SK-N-SH (cell line): ENCODE results near the gene KCNIP4. TPM values are rescaled to one million over a fixed set of nuclear protein-coding genes. Genes with fewer than 3 reads are reported as not detected.

Source experiments
- CTCF ChIA-PET: fragments of 300-600, 350-600 bp; formaldehyde crosslinking; extraction: SDS; loops from one replicate; lab custom pipeline; 2021; lab: Yijun Ruan, JAX
- POLR2A ChIA-PET: fragments of 350-600 bp; sonication (Branson Sonifier 250); formaldehyde crosslinking; extraction: SDS; loops from one replicate; lab custom pipeline; 2020; ENCODE audit warnings: antibody characterized with exemption, inconsistent platforms; lab: Yijun Ruan, JAX
- DNase-seq: peaks from one replicate; pipeline ENCODE4 v3.0.0; 2012
- H2AFZ ChIP-seq: fragments of 200-600 bp; sonication (generic); 2 replicates; pipeline ENCODE4 v1.8.1; 2016; ENCODE audit warnings: antibody characterized with exemption, mild to moderate bottlenecking, low read depth
- H3F3A ChIP-seq: fragments of 200-600 bp; sonication (generic); replicated peaks from 2 replicates; pipeline ENCODE3; 2016; ENCODE audit warnings: antibody characterized with exemption, mild to moderate bottlenecking; ENCODE audit not compliant: insufficient read depth
- H3K27ac ChIP-seq, 2 experiments: fragments of 200-500 bp in 1 of 2; fragments of 200-600 bp in 1 of 2; sonication (Bioruptor generic) in 1 of 2; sonication (generic), shearing (Covaris generic) in 1 of 2; 2 replicates each; pipeline versions ENCODE4 v1.5.1 to v1.6.1; 2014 to 2016; ENCODE audit warnings: low read depth in 2 of 2, inconsistent platforms in 1 of 2, low read length in 1 of 2, mild to moderate bottlenecking in 1 of 2, mixed read lengths in 1 of 2
- H3K27me3 ChIP-seq: fragments of 200-600 bp; sonication (generic), shearing (Covaris generic); 2 replicates; pipeline ENCODE4 v1.6.1; 2016; ENCODE audit warnings: mixed run types; ENCODE audit not compliant: insufficient read depth
- H3K36me3 ChIP-seq, 2 experiments: fragments of 200-500 bp in 1 of 2; fragments of 200-600 bp in 1 of 2; sonication (Bioruptor generic) in 1 of 2; sonication (generic) in 1 of 2; replicated peaks in 1 of 2; 2 replicates each; pipeline versions ENCODE3 to v1.5.1; 2014 to 2016; ENCODE audit warnings: low read length in 1 of 2, mild to moderate bottlenecking in 1 of 2; ENCODE audit not compliant: insufficient read depth in 2 of 2, control insufficient read depth in 1 of 2
- H3K4me1 ChIP-seq, 2 experiments: fragments of 200-500 bp in 1 of 2; fragments of 200-600 bp in 1 of 2; sonication (Bioruptor generic) in 1 of 2; sonication (generic), shearing (Covaris generic) in 1 of 2; 2 replicates each; pipeline versions ENCODE4 v1.5.1 to v1.6.1; 2014 to 2016; ENCODE audit warnings: low read depth in 1 of 2, low read length in 1 of 2, mixed run types in 1 of 2; ENCODE audit not compliant: insufficient read depth in 2 of 2, control insufficient read depth in 1 of 2
- H3K4me2 ChIP-seq: fragments of 200-600 bp; sonication (generic), shearing (Covaris generic); 2 replicates; pipeline ENCODE4 v1.6.1; 2017; ENCODE audit warnings: mixed run types
- H3K4me3 ChIP-seq, 2 experiments: fragments of 200-500 bp in 1 of 2; fragments of 200-600 bp in 1 of 2; sonication (Bioruptor generic) in 1 of 2; sonication (generic), shearing (Covaris generic) in 1 of 2; 2 replicates each; pipeline versions ENCODE4 v1.5.1 to v1.8.1; 2014 to 2016; ENCODE audit warnings: low read depth in 2 of 2, inconsistent platforms in 1 of 2, low read length in 1 of 2, mild to moderate bottlenecking in 1 of 2, mixed read lengths in 1 of 2, moderate library complexity in 1 of 2
- H3K79me2 ChIP-seq: fragments of 200-600 bp; sonication (generic); 2 replicates; pipeline ENCODE4 v1.8.1; 2017; ENCODE audit warnings: mild to moderate bottlenecking; ENCODE audit not compliant: insufficient read depth
- H3K9ac ChIP-seq: fragments of 200-600 bp; sonication (generic); 2 replicates; pipeline ENCODE4 v1.6.1; 2017; ENCODE audit warnings: mixed run types
- H3K9me2 ChIP-seq: fragments of 200-600 bp; sonication (generic); 2 replicates; pipeline ENCODE4 v1.6.1; 2017; ENCODE audit warnings: mixed run types
- H3K9me3 ChIP-seq: fragments of 200-600 bp; sonication (generic); 2 replicates; pipeline ENCODE4 v1.6.1; 2017; ENCODE audit warnings: mixed run types, mild to moderate bottlenecking, moderate library complexity
- H4K20me1 ChIP-seq: fragments of 200-600 bp; sonication (generic); 2 replicates; pipeline ENCODE4 v1.6.1; 2017; ENCODE audit warnings: mild to moderate bottlenecking, mixed run types; ENCODE audit not compliant: insufficient read depth
- MXI1 ChIP-seq: IDR thresholded peaks from 2 replicates; pipeline ENCODE4 v1.6.1; 2012; ENCODE audit warnings: mild to moderate bottlenecking, low read depth, low read length, improper control_type of control experiment
- RAD21 ChIP-seq: IDR thresholded peaks from 2 replicates; pipeline ENCODE4 v1.6.1; 2012; ENCODE audit warnings: mild to moderate bottlenecking, low read length
- SIN3A ChIP-seq: IDR thresholded peaks from 2 replicates; pipeline ENCODE4 v1.6.1; 2012; ENCODE audit warnings: low read depth, mild to moderate bottlenecking, low read length, moderate library complexity, borderline replicate concordance
- YY1 ChIP-seq: IDR thresholded peaks from 2 replicates; pipeline ENCODE4 v1.4.0; 2012; ENCODE audit warnings: low read depth, mild to moderate bottlenecking
- WGBS: methylation state at CpG from one replicate; pipeline ENCODE4 v1.1.6; 2017; ENCODE audit warnings: low lambda C conversion rate; 5-methylcytosine and 5-hydroxymethylcytosine counted together
- polyA plus RNA-seq, 3 experiments: library from polyadenylated mRNA; depleted of rRNA; stranded (reverse); fragments of >200 nt; gene quantifications; 2 replicates each; pipeline ENCODE4 v1.2.3, GENCODE V29; 2012

KCNIP4 gene
- polyA plus RNA-seq, 1 of the 3 experiments (the other 2 are of a cell fraction), result 0.18 TPM

DNA sequence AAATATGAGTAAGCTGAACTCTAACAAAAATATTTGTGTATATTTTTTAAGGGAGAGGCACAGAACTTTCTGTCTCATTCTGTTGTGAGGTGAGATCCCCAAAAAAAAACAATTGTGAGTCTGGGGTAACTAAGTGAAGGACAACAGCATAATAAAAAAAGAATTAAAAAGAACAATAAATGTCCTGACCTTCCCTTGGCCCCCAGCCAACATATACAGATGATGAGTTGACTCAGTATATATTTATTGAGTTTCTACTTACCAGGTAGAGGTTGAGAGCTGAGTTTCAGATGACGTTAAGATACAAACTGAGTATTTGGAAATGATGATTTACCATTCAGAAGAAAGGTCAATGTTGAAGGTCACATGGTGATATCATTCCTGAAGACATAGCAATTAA lies 239.5 kb downstream of the KCNIP4 start:
- Histone ChIP-seq H3K27me3 (no peaks in the 10 kb centered on the region), H3K9me3 (no peaks in the 10 kb centered on the region), H4K20me1 (no peaks in the 10 kb centered on the region), H3K9me2 (no peaks in the 10 kb centered on the region), H2AFZ (no peak overlapping the region), H3K9ac (no peak overlapping the region), H3K4me3 (no peak overlapping the region), H3K79me2 (no peaks in the 10 kb centered on the region), H3K36me3 (no peaks in the 10 kb centered on the region), H3K4me2 (no peak overlapping the region), H3K27ac (no peak overlapping the region; a peak in 1 of 4 replicates), H3F3A (peaks cover 3% of the 10 kb centered on the region), H3K4me1 (peaks cover 0 to 17% of the 10 kb centered on the region in 2 experiments; a peak in 2 of 4 replicates)
- WGBS, result 41% methylated on average over 1 of the region's 1 CpG
- DNase-seq, result no peak
- CTCF ChIA-PET, result interaction anchor here (0.9 to 1.7 kb wide), 4 partner anchors 9 to 195 kb away, joined by 3 to 4 read pairs (median 4); no protein-coding TSS in a partner anchor
- TF ChIP-seq RAD21, result no peak
- POLR2A ChIA-PET, result no interaction called here

DNA sequence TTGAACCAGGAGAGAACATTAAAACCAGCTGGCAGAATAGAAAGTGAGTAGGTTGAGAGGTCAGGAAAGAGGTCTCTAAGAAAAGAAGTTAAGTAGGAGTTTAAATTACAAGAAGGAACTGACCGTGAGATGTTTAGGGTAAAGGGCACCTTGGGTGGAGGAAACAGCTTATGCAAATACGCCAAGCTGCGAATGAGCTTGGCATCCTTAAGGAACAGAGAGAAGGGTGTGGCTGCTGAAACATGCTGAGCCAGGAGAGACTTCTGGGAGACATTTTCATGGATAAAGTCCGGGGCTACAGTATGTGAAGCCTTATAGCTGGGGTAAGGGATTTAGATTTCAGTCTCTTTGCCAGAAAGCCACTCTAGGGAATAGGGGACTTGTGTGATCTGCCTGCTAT lies 249.1 kb downstream of the KCNIP4 start:
- Histone ChIP-seq H3K27ac (no peak overlapping the region), H3K4me2 (no peak overlapping the region), H3K9me3 (no peaks in the 10 kb centered on the region), H3K9me2 (no peaks in the 10 kb centered on the region), H3F3A (no peaks in the 10 kb centered on the region), H3K36me3 (no peaks in the 10 kb centered on the region), H3K4me3 (no peak overlapping the region), H3K79me2 (no peaks in the 10 kb centered on the region), H2AFZ (no peak overlapping the region), H3K9ac (no peak overlapping the region), H4K20me1 (no peaks in the 10 kb centered on the region), H3K27me3 (no peaks in the 10 kb centered on the region), H3K4me1 (peaks cover 0 to 11% of the 10 kb centered on the region in 2 experiments; a peak in 2 of 4 replicates)
- no peak for DNase-seq
- ChIA-PET CTCF (interaction anchor here (1.0 to 1.3 kb wide), 3 partner anchors 63 to 68 kb away, joined by 3 read pairs; no protein-coding TSS in a partner anchor), POLR2A (no interaction called here)
- WGBS, result 75% methylated on average over 4 of the region's 4 CpGs
- TF ChIP-seq RAD21 (no peak), SIN3A (no peak)

- no peaks in the 10 kb centered on the region for H3K9me2 ChIP-seq
- H3K4me1 ChIP-seq, result peaks cover 0 to 6% of the 10 kb centered on the region in 2 experiments; a peak in 2 of 4 replicates
- no peaks in the 10 kb centered on the region for H3K79me2 ChIP-seq
- 42% methylated on average over 9 of the region's 10 CpGs for WGBS
- H3K27ac ChIP-seq, result peak overlapping the region in 1 of 2 experiments; percentile 79; a peak in 2 of 4 replicates
- no peak overlapping the region for H2AFZ ChIP-seq
- no peaks in the 10 kb centered on the region for H3K9me3 ChIP-seq
- no peaks in the 10 kb centered on the region for H4K20me1 ChIP-seq
- TF ChIP-seq MXI1 (0 out of 2 replicates have a peak, but pooled peaks have one; percentile 30), YY1 (no peak)
- no peaks in the 10 kb centered on the region for H3F3A ChIP-seq
- no peaks in the 10 kb centered on the region for H3K27me3 ChIP-seq
- POLR2A ChIA-PET, result interaction anchor here (0.6 to 1.0 kb wide), 2 partner anchors 66 to 101 kb away, joined by 3 read pairs; no protein-coding TSS in a partner anchor
- H3K9ac ChIP-seq, result no peak overlapping the region
- no peaks in the 10 kb centered on the region for H3K36me3 ChIP-seq
- peak overlapping the region in 1 of 2 experiments; percentile 39; a peak in 2 of 4 replicates for H3K4me3 ChIP-seq
- peak; percentile 35 for DNase-seq
- H3K4me2 ChIP-seq, result no peak overlapping the region
- CTCF ChIA-PET, result interaction anchor here (1.2 to 1.6 kb wide), 4 partner anchors 11 to 185 kb away, joined by 3 to 4 read pairs (median 4); no protein-coding TSS in a partner anchor
Observed at GRCh38 chr4:21697583-21697982, 251.0 kb downstream of the KCNIP4 start.
